ENCODE measurements around the gene VPS8.

DNA sequence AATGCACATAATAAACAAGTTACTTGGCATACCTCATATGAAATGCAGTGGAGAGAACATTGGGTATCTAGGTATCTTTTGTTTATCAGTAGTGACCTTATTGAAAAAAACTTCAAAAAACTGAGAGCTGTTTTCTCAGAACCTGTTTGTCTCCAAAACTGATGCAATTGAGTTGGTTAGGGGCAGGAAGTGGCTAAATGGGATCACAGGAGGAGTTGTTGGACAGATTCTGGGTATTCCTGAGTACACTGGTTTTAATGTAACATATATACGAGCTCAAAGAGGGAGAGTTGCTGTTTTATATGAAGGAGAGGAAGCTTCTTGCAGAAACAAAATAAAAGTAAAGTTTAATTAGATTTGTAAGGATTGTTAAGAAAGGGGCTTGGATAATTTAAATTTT is 181.4 kb downstream of the VPS8 start:
- TF ChIP-seq POLR2A (IDR thresholded peaks at IDR 0.05; ENCODE audit: low read depth, low read length) (no peak), POLR2AphosphoS5 (IDR thresholded peaks at IDR 0.05; ENCODE audit: low read depth, low read length) (no peak), TAF1 (IDR thresholded peaks at IDR 0.05; ENCODE audit: low read depth, low read length) (no peak), POU2F2 (IDR thresholded peaks at IDR 0.05; ENCODE audit: low read depth, low read length) (no peak), SPI1 (IDR thresholded peaks at IDR 0.05; ENCODE audit: low read depth, low read length) (no peak)

Measured in GM12891 (cell line).